PC-9 (cell line): Measurements from ENCODE around the gene CAPN1. TPM values are rescaled to one million over a fixed set of nuclear protein-coding genes. Genes with fewer than 3 reads are reported as not detected.

Experiments
- BruUV-seq: library from RNA; stranded (reverse); fragments of 400-500 nt; replicated peaks from 2 replicates; lab custom pipeline; 2021; lab: Mats Ljungman, UMichigan
- CTCF ChIA-PET: fragments of 300-600 bp; sonication (Branson Sonifier 250); formaldehyde crosslinking; loops from one replicate; lab custom pipeline; 2022; ENCODE audit warnings: antibody characterized with exemption; lab: Charles Lee
- POLR2A ChIA-PET: fragments of 300-600 bp; sonication (Branson Sonifier 250); formaldehyde crosslinking; loops from one replicate; lab custom pipeline; 2022; ENCODE audit warnings: antibody characterized with exemption; ENCODE audit not compliant: unreplicated experiment; lab: Charles Lee
- DNase-seq, 2 experiments: peaks; one replicate each; pipeline versions ENCODE4 v3.0.0 to v3.0.0-alpha.2; 2015 to 2022; ENCODE audit warnings: mixed read lengths in 1 of 2
- H2AFZ ChIP-seq: fragments of 200-600 bp; sonication (generic); 2 replicates; pipeline ENCODE4 v1.8.1; 2017; ENCODE audit warnings: antibody characterized with exemption
- H3F3A ChIP-seq: fragments of 200-600 bp; sonication (generic); 2 replicates; pipeline ENCODE4 v1.8.1; 2017; ENCODE audit warnings: antibody characterized with exemption, mild to moderate bottlenecking, low read depth; ENCODE audit not compliant: insufficient read depth
- H3K27ac ChIP-seq: fragments of 200-600 bp; sonication (generic); 2 replicates; pipeline ENCODE4 v1.6.1; 2016; ENCODE audit warnings: mixed run types
- H3K27me3 ChIP-seq: fragments of 200-600 bp; sonication (generic); 2 replicates; pipeline ENCODE4 v1.6.1; 2016; ENCODE audit warnings: low read depth, mixed run types; ENCODE audit not compliant: insufficient read depth
- H3K36me3 ChIP-seq: fragments of 200-600 bp; sonication (generic); 2 replicates; pipeline ENCODE4 v1.6.1; 2016; ENCODE audit warnings: low read depth, mixed run types
- H3K4me1 ChIP-seq: fragments of 200-600 bp; sonication (generic); replicated peaks from 2 replicates; pipeline ENCODE4 v1.6.1; 2016; ENCODE audit warnings: mixed run types; ENCODE audit not compliant: insufficient read depth
- H3K4me2 ChIP-seq: fragments of 200-600 bp; sonication (generic); 2 replicates; pipeline ENCODE4 v1.6.1; 2017; ENCODE audit warnings: mixed run types
- H3K4me3 ChIP-seq: fragments of 200-600 bp; sonication (generic); 2 replicates; pipeline ENCODE4 v1.6.1; 2016; ENCODE audit warnings: mixed run types
- H3K79me2 ChIP-seq: fragments of 200-600 bp; sonication (generic); 2 replicates; pipeline ENCODE4 v1.6.1; 2017; ENCODE audit warnings: low read depth, mixed run types
- H3K9me2 ChIP-seq: fragments of 200-600 bp; sonication (generic); 2 replicates; pipeline ENCODE4 v1.8.1; 2017; ENCODE audit warnings: mild to moderate bottlenecking; ENCODE audit not compliant: insufficient read depth
- H3K9me3 ChIP-seq: fragments of 200-600 bp; sonication (generic); 2 replicates; pipeline ENCODE4 v1.8.1; 2016; ENCODE audit warnings: low read depth; ENCODE audit not compliant: insufficient read depth
- H4K20me1 ChIP-seq: fragments of 200-600 bp; sonication (generic); 2 replicates; pipeline ENCODE4 v1.8.1; 2017; ENCODE audit not compliant: insufficient read depth
- CTCF ChIP-seq: fragments of 200-600 bp; sonication (generic); conservative IDR thresholded peaks from 2 replicates; pipeline ENCODE4 v1.6.1; 2017; ENCODE audit warnings: mixed run types, antibody characterized with exemption, mild to moderate bottlenecking, moderate library complexity
- EZH2 ChIP-seq: fragments of 200-600 bp; sonication (generic); IDR thresholded peaks from 2 replicates; pipeline ENCODE4 v1.8.0; 2017; ENCODE audit warnings: antibody characterized with exemption, low read depth
- intact Hi-C: fragments of 100-400 bp; cut with micrococcal nuclease; formaldehyde crosslinking; loops from one replicate; pipeline ENCODE4 v1.10.0; 2022; ENCODE audit not compliant: unreplicated experiment
- total RNA-seq: library from RNA; stranded (reverse); gene quantifications from 2 replicates; pipeline ENCODE4 v1.2.3, GENCODE V29; 2021

The CAPN1 gene
- total RNA-seq, 1 experiment from 2014 or later = 559 TPM

- intact Hi-C loops = no loop called here
- no TSS peak for BruUV-seq
- TF ChIP-seq CTCF (no peak), EZH2 (no peak)
- peaks cover 20% of the 10 kb centered on the region for H3K4me1 ChIP-seq
- POLR2A ChIA-PET = no interaction called here
- H4K20me1 ChIP-seq = peaks cover 46% of the 10 kb centered on the region
- no peak overlapping the region for H3K4me2 ChIP-seq
- H3K79me2 ChIP-seq = peaks cover 43% of the 10 kb centered on the region
- peaks cover 29% of the 10 kb centered on the region; the same call in 1 of the 2 replicates for H3K36me3 ChIP-seq
- H3K27me3 ChIP-seq = no peaks in the 10 kb centered on the region
- CTCF ChIA-PET = no interaction called here
- peaks cover 45% of the 10 kb centered on the region for H3F3A ChIP-seq
- no peak overlapping the region for H3K4me3 ChIP-seq
- no peak overlapping the region for H2AFZ ChIP-seq
- no peaks in the 10 kb centered on the region for H3K9me3 ChIP-seq
- no peak for DNase-seq
- H3K9me2 ChIP-seq = no peaks in the 10 kb centered on the region
- H3K27ac ChIP-seq = no peak overlapping the region
Observed at GRCh38 chr11:65221026-65221425, 39.3 kb downstream of the CAPN1 start.

- no TSS peak for BruUV-seq
- Histone ChIP-seq H3K9me3 (no peaks in the 10 kb centered on the region), H4K20me1 (peaks cover 42% of the 10 kb centered on the region), H3K4me2 (no peak overlapping the region), H3K9me2 (no peaks in the 10 kb centered on the region), H3F3A (peaks cover 58% of the 10 kb centered on the region), H3K36me3 (peaks cover 28% of the 10 kb centered on the region; the same call in 1 of the 2 replicates), H3K79me2 (peaks cover 32% of the 10 kb centered on the region), H3K27ac (no peak overlapping the region), H3K4me1 (peaks cover 20% of the 10 kb centered on the region), H3K4me3 (no peak overlapping the region), H2AFZ (no peak overlapping the region), H3K27me3 (no peaks in the 10 kb centered on the region)
- DNase-seq = no peak
- intact Hi-C loops = no loop called here
- no peak for TF ChIP-seq CTCF
- no peak for TF ChIP-seq EZH2
- CTCF ChIA-PET = no interaction called here
- POLR2A ChIA-PET = no interaction called here
Observed at GRCh38 chr11:65223011-65223410, 41.3 kb downstream of the CAPN1 start.

GRCh38 chr11:65224930-65225278 lies 43.2 kb downstream of the CAPN1 start:
- intact Hi-C loops = no loop called here
- DNase-seq = peak; percentile 56 to 65
- POLR2A ChIA-PET = interaction anchor here (0.5 to 0.7 kb wide), 2 partner anchors 103 to 403 kb away, joined by 3 to 11 read pairs; partner anchors contain the start of genes FAU and MRPL49

More at GRCh38 chr11:65224930-65225278, 43.2 kb downstream of the CAPN1 start:
- no peak overlapping the region for H3K4me3 ChIP-seq
- H2AFZ ChIP-seq = no peak overlapping the region
- peaks cover 65% of the 10 kb centered on the region for H3F3A ChIP-seq
- no TSS peak for BruUV-seq
- peaks cover 30% of the 10 kb centered on the region for H4K20me1 ChIP-seq
- no peak overlapping the region for H3K27ac ChIP-seq
- no peak for TF ChIP-seq CTCF
- CTCF ChIA-PET = interaction anchor here (0.7 kb wide), 3 partner anchors 26 to 377 kb away, joined by 3 to 6 read pairs (median 6); no protein-coding TSS in a partner anchor
- H3K9me2 ChIP-seq = no peaks in the 10 kb centered on the region
- H3K9me3 ChIP-seq = no peaks in the 10 kb centered on the region
- peaks cover 12% of the 10 kb centered on the region for H3K4me1 ChIP-seq
- peaks cover 28% of the 10 kb centered on the region; the same call in 1 of the 2 replicates for H3K36me3 ChIP-seq
- no peak overlapping the region for H3K4me2 ChIP-seq
- no peaks in the 10 kb centered on the region for H3K27me3 ChIP-seq
- H3K79me2 ChIP-seq = peaks cover 14% of the 10 kb centered on the region
